Measurements from ENCODE around the gene SLC35F3.

SLC35F3 gene

DNA sequence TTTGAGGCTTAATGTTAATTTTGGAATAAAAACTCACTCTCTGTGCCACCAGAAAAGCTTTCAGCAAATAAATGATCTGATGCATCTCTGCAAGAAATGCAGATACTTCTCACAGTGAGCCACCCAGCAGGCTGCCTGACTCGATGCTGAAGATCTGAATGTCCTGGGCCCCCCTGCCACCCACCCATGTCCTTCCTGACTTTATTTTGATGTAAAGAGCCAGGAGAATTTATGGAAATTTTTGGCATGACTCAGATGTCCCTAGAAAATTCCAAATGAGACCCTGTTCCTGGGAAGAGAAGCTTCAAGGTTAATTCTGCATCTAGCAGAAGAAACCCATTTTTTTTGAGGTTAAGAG is 406.0 kb downstream of the SLC35F3 start:
- Histone ChIP-seq H3K27me3 (no peaks in the 10 kb centered on the region), H3K9me3 (no peaks in the 10 kb centered on the region), H3K27ac (no peak overlapping the region), H3K4me3 (ENCODE audit: low read depth in 1 of 2, low read length in 1 of 2) (no peak overlapping the region), H3K4me1 (ENCODE audit: control insufficient read depth in 1 of 2, insufficient read depth in 1 of 2, low read depth in 1 of 2, low read length in 1 of 2) (peaks cover 0 to 13% of the 10 kb centered on the region in 2 experiments), H3K36me3 (no peaks in the 10 kb centered on the region)
- TF ChIP-seq, protein P1, sequence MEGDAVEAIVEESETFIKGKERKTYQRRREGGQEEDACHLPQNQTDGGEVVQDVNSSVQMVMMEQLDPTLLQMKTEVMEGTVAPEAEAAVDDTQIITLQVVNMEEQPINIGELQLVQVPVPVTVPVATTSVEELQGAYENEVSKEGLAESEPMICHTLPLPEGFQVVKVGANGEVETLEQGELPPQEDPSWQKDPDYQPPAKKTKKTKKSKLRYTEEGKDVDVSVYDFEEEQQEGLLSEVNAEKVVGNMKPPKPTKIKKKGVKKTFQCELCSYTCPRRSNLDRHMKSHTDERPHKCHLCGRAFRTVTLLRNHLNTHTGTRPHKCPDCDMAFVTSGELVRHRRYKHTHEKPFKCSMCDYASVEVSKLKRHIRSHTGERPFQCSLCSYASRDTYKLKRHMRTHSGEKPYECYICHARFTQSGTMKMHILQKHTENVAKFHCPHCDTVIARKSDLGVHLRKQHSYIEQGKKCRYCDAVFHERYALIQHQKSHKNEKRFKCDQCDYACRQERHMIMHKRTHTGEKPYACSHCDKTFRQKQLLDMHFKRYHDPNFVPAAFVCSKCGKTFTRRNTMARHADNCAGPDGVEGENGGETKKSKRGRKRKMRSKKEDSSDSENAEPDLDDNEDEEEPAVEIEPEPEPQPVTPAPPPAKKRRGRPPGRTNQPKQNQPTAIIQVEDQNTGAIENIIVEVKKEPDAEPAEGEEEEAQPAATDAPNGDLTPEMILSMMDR (IDR thresholded peaks at IDR 0.05) = no peak

DNA sequence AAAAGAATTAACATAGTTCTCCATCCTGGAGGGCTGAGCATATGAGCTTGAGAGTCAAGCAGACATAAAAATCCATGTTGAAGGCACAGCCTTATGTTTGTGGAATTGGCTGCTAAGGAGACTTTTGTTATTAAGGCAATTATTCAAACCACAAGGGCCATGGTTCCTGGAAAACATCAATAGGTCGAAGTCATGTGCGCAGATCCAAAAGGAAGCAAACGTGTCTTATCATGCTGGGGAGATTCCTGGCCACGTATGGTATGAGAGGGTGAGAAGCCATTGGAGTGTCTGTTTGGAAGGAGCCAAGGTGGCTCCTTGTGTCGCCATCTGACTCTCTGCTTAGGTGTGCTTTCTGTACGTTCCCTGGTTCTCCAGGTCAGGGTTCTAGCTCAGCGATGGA is 406.9 kb downstream of the SLC35F3 start:
- TF ChIP-seq, protein P1 (IDR thresholded peaks at IDR 0.05) = no peak
- Histone ChIP-seq H3K4me1 (ENCODE audit: control insufficient read depth in 1 of 2, insufficient read depth in 1 of 2, low read depth in 1 of 2, low read length in 1 of 2) (peaks cover 0 to 17% of the 10 kb centered on the region in 2 experiments), H3K27me3 (no peaks in the 10 kb centered on the region), H3K27ac (no peak overlapping the region), H3K36me3 (no peaks in the 10 kb centered on the region), H3K4me3 (ENCODE audit: low read depth in 1 of 2, low read length in 1 of 2) (no peak overlapping the region), H3K9me3 (no peaks in the 10 kb centered on the region)

DNA sequence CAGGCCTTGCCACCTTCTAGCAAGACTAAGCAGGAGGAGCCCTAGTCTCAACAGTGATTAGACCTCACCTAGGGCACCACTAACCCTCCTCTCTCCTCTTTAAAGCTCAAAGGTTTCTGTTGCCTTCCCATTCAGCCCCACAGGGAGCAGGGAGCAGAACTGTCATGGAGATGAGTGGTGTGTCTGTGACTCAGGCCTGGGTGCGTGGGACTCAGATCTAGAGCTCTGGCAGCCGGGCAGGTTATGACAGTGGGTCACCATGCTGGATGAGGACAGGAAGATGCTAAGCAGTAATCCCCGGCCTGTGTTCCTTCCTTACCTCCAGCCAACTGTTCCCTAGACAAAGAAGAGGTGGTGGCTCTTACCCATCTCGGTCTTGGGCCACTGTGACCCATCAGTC is 408.7 kb downstream of the SLC35F3 start:
- H3K36me3 ChIP-seq = no peaks in the 10 kb centered on the region
- peaks cover 11% of the 10 kb centered on the region for H3K27me3 ChIP-seq
- H3K4me3 ChIP-seq (ENCODE audit: low read depth in 1 of 2, low read length in 1 of 2) = no peak overlapping the region
- peaks cover 0 to 17% of the 10 kb centered on the region in 2 experiments for H3K4me1 ChIP-seq (ENCODE audit: control insufficient read depth in 1 of 2, insufficient read depth in 1 of 2, low read depth in 1 of 2, low read length in 1 of 2)
- TF ChIP-seq, protein P1 (IDR thresholded peaks at IDR 0.05) = no peak
- no peak overlapping the region for H3K27ac ChIP-seq
- H3K9me3 ChIP-seq = no peaks in the 10 kb centered on the region

DNA sequence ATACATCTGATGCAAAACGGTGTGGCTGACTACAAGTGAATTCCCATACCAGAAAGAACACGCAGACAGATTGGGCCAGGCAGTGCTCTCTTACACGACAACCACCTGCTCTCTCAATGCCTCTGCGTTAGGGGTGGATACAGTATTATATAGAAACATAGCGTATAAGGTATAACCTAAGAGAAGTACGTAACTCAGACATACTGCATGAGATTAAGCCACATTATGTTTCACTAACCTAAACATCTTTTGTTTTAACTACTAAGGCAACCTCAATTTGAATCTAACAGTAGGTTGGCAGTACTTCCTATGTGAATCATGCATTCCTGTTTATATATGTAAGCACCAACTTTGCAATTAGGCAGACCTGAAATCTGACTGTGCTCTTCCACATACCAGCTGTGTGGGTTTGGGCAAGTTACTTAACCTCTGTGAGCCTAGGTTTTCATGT is 410.6 kb downstream of the SLC35F3 start:
- Histone ChIP-seq H3K27me3 (peaks cover 23% of the 10 kb centered on the region), H3K4me3 (ENCODE audit: low read depth in 1 of 2, low read length in 1 of 2) (no peak overlapping the region), H3K27ac (no peak overlapping the region), H3K4me1 (ENCODE audit: control insufficient read depth in 1 of 2, insufficient read depth in 1 of 2, low read depth in 1 of 2, low read length in 1 of 2) (peaks cover 0 to 13% of the 10 kb centered on the region in 2 experiments), H3K36me3 (no peaks in the 10 kb centered on the region), H3K9me3 (no peaks in the 10 kb centered on the region)
- TF ChIP-seq, protein P1 (IDR thresholded peaks at IDR 0.05) = no peak

DNA sequence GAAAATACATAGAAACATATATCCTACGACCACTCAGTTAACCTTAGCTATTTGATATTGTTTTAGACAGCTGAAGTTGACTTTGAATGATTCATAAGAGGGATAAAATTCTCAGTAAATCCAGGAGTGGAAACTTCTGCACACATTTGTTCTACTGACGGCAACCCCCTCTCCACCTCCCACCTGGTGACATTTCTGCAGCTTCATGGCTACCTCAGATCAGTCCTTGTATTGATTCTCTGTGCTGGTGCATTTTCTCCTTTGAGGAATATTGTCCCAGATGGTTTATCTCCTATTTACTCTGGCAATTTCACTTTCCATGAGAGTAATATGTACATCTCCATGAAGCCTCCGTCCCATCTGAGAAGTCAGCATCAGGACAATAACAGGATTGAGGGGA is 411.1 kb downstream of the SLC35F3 start:
- TF ChIP-seq, protein P1 (IDR thresholded peaks at IDR 0.05) = no peak
- Histone ChIP-seq H3K27me3 (peaks cover 23% of the 10 kb centered on the region), H3K36me3 (no peaks in the 10 kb centered on the region), H3K4me1 (ENCODE audit: control insufficient read depth in 1 of 2, insufficient read depth in 1 of 2, low read depth in 1 of 2, low read length in 1 of 2) (peaks cover 0 to 10% of the 10 kb centered on the region in 2 experiments), H3K27ac (no peak overlapping the region), H3K4me3 (ENCODE audit: low read depth in 1 of 2, low read length in 1 of 2) (no peak overlapping the region), H3K9me3 (no peaks in the 10 kb centered on the region)

DNA sequence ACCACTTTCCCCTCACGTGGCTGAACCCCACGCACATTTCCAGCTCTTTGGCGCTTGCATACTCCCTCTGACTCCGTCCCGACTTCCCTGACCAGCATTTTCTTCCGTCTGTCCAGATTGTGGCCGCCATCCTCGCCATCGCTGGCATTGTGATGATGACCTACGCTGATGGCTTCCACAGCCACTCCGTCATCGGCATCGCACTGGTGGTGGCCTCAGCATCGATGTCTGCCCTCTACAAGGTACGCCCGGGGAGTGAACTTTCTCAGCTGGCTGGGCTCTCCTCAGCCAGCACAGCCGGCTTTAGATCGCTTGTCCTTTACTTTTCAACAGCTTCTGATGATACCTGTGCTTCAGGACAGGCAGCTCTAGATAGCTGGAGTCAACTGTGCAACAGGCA is 412.0 kb downstream of the SLC35F3 start:
- Histone ChIP-seq H3K9me3 (no peaks in the 10 kb centered on the region), H3K27me3 (peaks cover 29% of the 10 kb centered on the region), H3K36me3 (no peaks in the 10 kb centered on the region), H3K4me3 (ENCODE audit: low read depth in 1 of 2, low read length in 1 of 2) (no peak overlapping the region), H3K4me1 (ENCODE audit: control insufficient read depth in 1 of 2, insufficient read depth in 1 of 2, low read depth in 1 of 2, low read length in 1 of 2) (peaks cover 0 to 10% of the 10 kb centered on the region in 2 experiments), H3K27ac (no peak overlapping the region)
- TF ChIP-seq, protein P1 (IDR thresholded peaks at IDR 0.05) = no peak
